ENCODE results near the gene COMMD6.
A peak's percentile ranks its signal among the peaks of the same experiment; 100 is the strongest.

The COMMD6 gene

GRCh38 chr13:75482070-75482819, 55.4 kb downstream of the COMMD6 start, which contains the start of gene TBC1D4:
TSS of gene TBC1D4 (minus strand) at chr13:75482169. CDS start at chr13:75481767, 402 bp downstream.
- peak in 1 of 2 donors; percentile 49 for DNase-seq (ENCODE audit: low read depth in 2 of 2)

GRCh38 chr13:75481176-75482069, 56.2 kb downstream of the COMMD6 start:
- DNase-seq (ENCODE audit: low read depth in 2 of 2): peak in 1 of 2 donors; percentile 1

GRCh38 chr13:75480671-75481175, 56.9 kb downstream of the COMMD6 start:
- peak in 1 of 2 donors; percentile 10 for DNase-seq (ENCODE audit: low read depth in 2 of 2)

- DNase-seq (ENCODE audit: low read depth in 2 of 2): no peak
These were observed 58.4 kb downstream of the COMMD6 start for GRCh38 chr13:75479102-75479740.

DNA sequence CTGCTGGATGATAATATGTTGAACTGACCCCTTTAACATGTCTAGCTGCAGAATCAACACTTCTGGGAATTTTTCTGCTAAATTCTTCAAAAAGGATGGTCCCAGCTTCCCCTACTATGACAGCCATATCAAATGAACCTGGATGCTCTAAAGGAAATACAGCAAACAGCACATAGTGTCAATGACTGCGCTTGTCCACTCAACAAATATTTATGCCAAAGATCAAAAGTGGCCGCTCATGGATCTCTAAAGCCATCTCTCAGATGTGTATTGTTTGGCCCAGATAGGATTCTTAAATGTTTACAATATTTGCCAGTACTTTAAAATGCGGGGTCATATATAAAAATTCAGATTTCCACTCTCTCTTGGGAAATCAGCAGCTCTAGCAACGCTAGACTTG, 59.0 kb downstream of the COMMD6 start:
- DNase-seq (ENCODE audit: low read depth in 2 of 2): no peak

Data from activated CD4-positive, alpha-beta T cell treated with anti-CD3 and anti-CD28 coated beads for 24 hours (primary cell).